Effector CD8-positive, alpha-beta T cell (primary cell): Measurements from ENCODE around the gene DGCR8.

Experiments used
- DNase-seq: peaks from one replicate; lab custom pipeline; 2025; lab: John Stamatoyannopoulos, UW

Gene DGCR8

GRCh38 chr22:20052309-20053259, 27.5 kb upstream of the DGCR8 start:
- no peak for DNase-seq

- no peak for DNase-seq
Observed at GRCh38 chr22:20053407-20054033, 26.5 kb upstream of the DGCR8 start.

GRCh38 chr22:20054034-20054427, 26.0 kb upstream of the DGCR8 start:
- no peak for DNase-seq

GRCh38 chr22:20054485-20054884, 25.6 kb upstream of the DGCR8 start:
- no peak for DNase-seq

GRCh38 chr22:20055144-20055543, 24.9 kb upstream of the DGCR8 start:
- no peak for DNase-seq

- DNase-seq = no peak
Observed at GRCh38 chr22:20055654-20056053, 24.4 kb upstream of the DGCR8 start.

- DNase-seq = no peak
Observed at GRCh38 chr22:20056161-20056560, 23.9 kb upstream of the DGCR8 start.

GRCh38 chr22:20056696-20057386, 23.2 kb upstream of the DGCR8 start:
- no peak for DNase-seq

- no peak for DNase-seq
Observed at GRCh38 chr22:20057596-20058268, 22.3 kb upstream of the DGCR8 start.

GRCh38 chr22:20058989-20059770, 20.9 kb upstream of the DGCR8 start:
- no peak for DNase-seq

- DNase-seq = no peak
Observed at GRCh38 chr22:20060700-20061480, 19.2 kb upstream of the DGCR8 start.

GRCh38 chr22:20061481-20061861, 18.6 kb upstream of the DGCR8 start:
- DNase-seq = no peak

- DNase-seq = no peak
Observed at GRCh38 chr22:20062043-20062765, 17.8 kb upstream of the DGCR8 start.

GRCh38 chr22:20062766-20063083, 17.3 kb upstream of the DGCR8 start:
- DNase-seq = no peak

GRCh38 chr22:20063271-20064139, 16.5 kb upstream of the DGCR8 start:
- no peak for DNase-seq

GRCh38 chr22:20064140-20064480, 15.9 kb upstream of the DGCR8 start:
- DNase-seq = no peak

- DNase-seq = no peak
Observed at GRCh38 chr22:20064545-20065262, 15.3 kb upstream of the DGCR8 start.

- no peak for DNase-seq
Observed at GRCh38 chr22:20065896-20066616, 14.0 kb upstream of the DGCR8 start.
